ENCODE data around the gene ATP8B3.

Gene ATP8B3

GRCh38 chr19:1856345-1856697 is 44.2 kb upstream of the ATP8B3 start:
- Histone ChIP-seq H2AFZ (ENCODE audit: low read depth, low read length, severe bottlenecking) (no peak overlapping the region), H3K9me2 (replicated peaks; ENCODE audit: insufficient read depth, low read length) (no peaks in the 10 kb centered on the region), H3K27ac (ENCODE audit: low read depth, low read length) (peak overlapping the region; percentile 61), H3K9ac (ENCODE audit: low read length) (peak overlapping the region; percentile 49), H3K4me3 (ENCODE audit: insufficient read depth, low read length, poor library complexity, severe bottlenecking) (peak overlapping the region; percentile 39), H4K20me1 (ENCODE audit: low read depth, low read length) (peaks cover 4% of the 10 kb centered on the region; the same call in 1 of the 2 replicates), H3K79me2 (ENCODE audit: insufficient read depth, low read length) (peaks cover 61% of the 10 kb centered on the region), H3K9me3 (ENCODE audit: insufficient read depth, low read length) (no peaks in the 10 kb centered on the region), H3F3A (ENCODE audit: insufficient read depth) (peaks cover 10% of the 10 kb centered on the region; the same call in 1 of the 2 replicates), H3K27me3 (ENCODE audit: low read length) (no peaks in the 10 kb centered on the region), H3K4me2 (ENCODE audit: low read depth, low read length, poor library complexity, severe bottlenecking) (peak overlapping the region; percentile 55), H3K36me3 (ENCODE audit: low read length) (no peaks in the 10 kb centered on the region)
- TF ChIP-seq EZH2phosphoT487 (conservative IDR thresholded peaks at IDR 0.05; ENCODE audit: low read length) = no peak
- no peak for TF ChIP-seq CTCF (IDR thresholded peaks at IDR 0.05; ENCODE audit: insufficient read depth, low read length, poor library complexity, severe bottlenecking)

GRCh38 chr19:1855828-1856255 is 43.8 kb upstream of the ATP8B3 start:
- peak overlapping the region; percentile 55 for H3K4me2 ChIP-seq (ENCODE audit: low read depth, low read length, poor library complexity, severe bottlenecking)
- peaks cover 56% of the 10 kb centered on the region for H3K79me2 ChIP-seq (ENCODE audit: insufficient read depth, low read length)
- H3K9me2 ChIP-seq (replicated peaks; ENCODE audit: insufficient read depth, low read length) = no peaks in the 10 kb centered on the region
- no peak overlapping the region for H3K4me3 ChIP-seq (ENCODE audit: insufficient read depth, low read length, poor library complexity, severe bottlenecking)
- no peaks in the 10 kb centered on the region for H3K27me3 ChIP-seq (ENCODE audit: low read length)
- TF ChIP-seq EZH2phosphoT487 (conservative IDR thresholded peaks at IDR 0.05; ENCODE audit: low read length) (no peak), CTCF (IDR thresholded peaks at IDR 0.05; ENCODE audit: insufficient read depth, low read length, poor library complexity, severe bottlenecking) (no peak)
- H4K20me1 ChIP-seq (ENCODE audit: low read depth, low read length) = peaks cover 4% of the 10 kb centered on the region; the same call in 1 of the 2 replicates
- no peaks in the 10 kb centered on the region for H3K36me3 ChIP-seq (ENCODE audit: low read length)
- H3K27ac ChIP-seq (ENCODE audit: low read depth, low read length) = peak overlapping the region; percentile 61
- no peaks in the 10 kb centered on the region for H3K9me3 ChIP-seq (ENCODE audit: insufficient read depth, low read length)
- peak overlapping the region; percentile 49 for H3K9ac ChIP-seq (ENCODE audit: low read length)
- peaks cover 10% of the 10 kb centered on the region; the same call in 1 of the 2 replicates for H3F3A ChIP-seq (ENCODE audit: insufficient read depth)
- H2AFZ ChIP-seq (ENCODE audit: low read depth, low read length, severe bottlenecking) = no peak overlapping the region

GRCh38 chr19:1855040-1855827 is 43.2 kb upstream of the ATP8B3 start:
- Histone ChIP-seq H4K20me1 (ENCODE audit: low read depth, low read length) (peaks cover 4% of the 10 kb centered on the region; the same call in 1 of the 2 replicates), H3K27ac (ENCODE audit: low read depth, low read length) (peak overlapping the region; percentile 61), H3K9ac (ENCODE audit: low read length) (peak overlapping the region; percentile 49; the same call in 1 of the 2 replicates), H3K4me3 (ENCODE audit: insufficient read depth, low read length, poor library complexity, severe bottlenecking) (no peak overlapping the region), H3F3A (ENCODE audit: insufficient read depth) (peaks cover 10% of the 10 kb centered on the region; the same call in 1 of the 2 replicates), H3K79me2 (ENCODE audit: insufficient read depth, low read length) (peaks cover 50% of the 10 kb centered on the region), H3K36me3 (ENCODE audit: low read length) (no peaks in the 10 kb centered on the region), H2AFZ (ENCODE audit: low read depth, low read length, severe bottlenecking) (no peak overlapping the region), H3K27me3 (ENCODE audit: low read length) (no peaks in the 10 kb centered on the region), H3K9me2 (replicated peaks; ENCODE audit: insufficient read depth, low read length) (no peaks in the 10 kb centered on the region), H3K4me2 (ENCODE audit: low read depth, low read length, poor library complexity, severe bottlenecking) (peak overlapping the region; percentile 55), H3K9me3 (ENCODE audit: insufficient read depth, low read length) (no peaks in the 10 kb centered on the region)
- TF ChIP-seq EZH2phosphoT487 (conservative IDR thresholded peaks at IDR 0.05; ENCODE audit: low read length) = no peak
- no peak for TF ChIP-seq CTCF (IDR thresholded peaks at IDR 0.05; ENCODE audit: insufficient read depth, low read length, poor library complexity, severe bottlenecking)

Measured in SU-DHL-6 (cell line).